Type B pancreatic cell (in vitro differentiated cells): Measurements from ENCODE around the gene DSCAM. TPM values are rescaled to one million over a fixed set of nuclear protein-coding genes. Genes with fewer than 3 reads are reported as not detected.

Source experiments
- DNase-seq: peaks from one replicate; pipeline ENCODE4 v3.0.0; 2021; ENCODE audit warnings: mixed read lengths; ENCODE audit not compliant: unreplicated experiment; ENCODE audit errors: extremely low spot score
- H3K27ac Mint-ChIP-seq: 2 replicates; pipeline ENCODE4 v1.8.0; 2021; ENCODE audit warnings: mild to moderate bottlenecking, mixed read lengths
- H3K27me3 Mint-ChIP-seq: 2 replicates; pipeline ENCODE4 v1.8.0; 2021; ENCODE audit warnings: mixed read lengths
- H3K36me3 Mint-ChIP-seq: 2 replicates; pipeline ENCODE4 v1.8.0; 2021; ENCODE audit warnings: mixed read lengths
- H3K4me1 Mint-ChIP-seq: one replicate; pipeline ENCODE4 v1.8.0; 2021; ENCODE audit warnings: mixed read lengths; ENCODE audit not compliant: unreplicated experiment
- H3K4me3 Mint-ChIP-seq: 2 replicates; pipeline ENCODE4 v1.8.0; 2021; ENCODE audit warnings: mild to moderate bottlenecking, mixed read lengths
- H3K9me3 Mint-ChIP-seq: 2 replicates; pipeline ENCODE4 v1.8.0; 2021; ENCODE audit warnings: mixed read lengths
- CTCF ChIP-seq: fragments of 200-600 bp; sonication (generic); conservative IDR thresholded peaks from 2 replicates; pipeline ENCODE4 v1.5.0; 2021; ENCODE audit warnings: antibody characterized with exemption, mild to moderate bottlenecking
- total RNA-seq: library from RNA; stranded (reverse); gene quantifications from 2 replicates; pipeline ENCODE4 v1.2.1, GENCODE V29; 2021; ENCODE audit warnings: low replicate concordance

DSCAM gene
- total RNA-seq, 1 donor from 2014 or later = 1.4 TPM

GRCh38 chr21:40689840-40690360, 157.1 kb downstream of the DSCAM start:
- no peaks in the 10 kb centered on the region for H3K36me3 Mint-ChIP-seq
- H3K4me3 Mint-ChIP-seq = no peak overlapping the region

GRCh38 chr21:40689217-40689616, 157.7 kb downstream of the DSCAM start:
- no peaks in the 10 kb centered on the region for H3K27me3 Mint-ChIP-seq
- no peak for TF ChIP-seq CTCF
- H3K4me1 Mint-ChIP-seq = peaks cover 35% of the 10 kb centered on the region
- H3K9me3 Mint-ChIP-seq = no peaks in the 10 kb centered on the region
- H3K36me3 Mint-ChIP-seq = no peaks in the 10 kb centered on the region
- no peak overlapping the region for H3K27ac Mint-ChIP-seq
- no peak for DNase-seq
- no peak overlapping the region for H3K4me3 Mint-ChIP-seq

More at GRCh38 chr21:40689840-40690360, 157.1 kb downstream of the DSCAM start:
- Mint-ChIP-seq H3K4me1 (peaks cover 35% of the 10 kb centered on the region), H3K27me3 (no peaks in the 10 kb centered on the region), H3K27ac (no peak overlapping the region), H3K9me3 (no peaks in the 10 kb centered on the region)
- no peak for TF ChIP-seq CTCF
- no peak for DNase-seq

- H3K4me1 Mint-ChIP-seq = peaks cover 35% of the 10 kb centered on the region
- no peak overlapping the region for H3K4me3 Mint-ChIP-seq
- no peaks in the 10 kb centered on the region for H3K27me3 Mint-ChIP-seq
- no peak for DNase-seq
- H3K27ac Mint-ChIP-seq = no peak overlapping the region
- no peaks in the 10 kb centered on the region for H3K36me3 Mint-ChIP-seq
- H3K9me3 Mint-ChIP-seq = no peaks in the 10 kb centered on the region
- TF ChIP-seq CTCF = no peak
These were observed 158.7 kb downstream of the DSCAM start for GRCh38 chr21:40688106-40688864.

- DNase-seq = no peak
- TF ChIP-seq CTCF = no peak
- H3K4me3 Mint-ChIP-seq = peak overlapping the region; percentile 29
These were observed 159.3 kb downstream of the DSCAM start for GRCh38 chr21:40687625-40688024.

GRCh38 chr21:40686526-40686925, 160.4 kb downstream of the DSCAM start:
- DNase-seq = no peak
- no peak overlapping the region for H3K27ac Mint-ChIP-seq
- H3K4me3 Mint-ChIP-seq = no peak overlapping the region
- no peak for TF ChIP-seq CTCF
- H3K9me3 Mint-ChIP-seq = no peaks in the 10 kb centered on the region
- H3K27me3 Mint-ChIP-seq = no peaks in the 10 kb centered on the region
- H3K36me3 Mint-ChIP-seq = no peaks in the 10 kb centered on the region
- peaks cover 37% of the 10 kb centered on the region for H3K4me1 Mint-ChIP-seq

More at GRCh38 chr21:40687625-40688024, 159.3 kb downstream of the DSCAM start:
- Mint-ChIP-seq H3K9me3 (no peaks in the 10 kb centered on the region), H3K27me3 (no peaks in the 10 kb centered on the region), H3K36me3 (no peaks in the 10 kb centered on the region), H3K27ac (no peak overlapping the region), H3K4me1 (peaks cover 35% of the 10 kb centered on the region)
